ENCODE measurements around the gene SLC25A53. TPM values are rescaled to one million over a fixed set of nuclear protein-coding genes. Genes with fewer than 3 reads are reported as not detected.

Gene SLC25A53
- total and polyA plus RNA-seq, 2 of the 13 experiments (the other 11 are each of a cell fraction or from before 2014, with no cell fraction given), result 3.4 to 4.5 TPM

DNA sequence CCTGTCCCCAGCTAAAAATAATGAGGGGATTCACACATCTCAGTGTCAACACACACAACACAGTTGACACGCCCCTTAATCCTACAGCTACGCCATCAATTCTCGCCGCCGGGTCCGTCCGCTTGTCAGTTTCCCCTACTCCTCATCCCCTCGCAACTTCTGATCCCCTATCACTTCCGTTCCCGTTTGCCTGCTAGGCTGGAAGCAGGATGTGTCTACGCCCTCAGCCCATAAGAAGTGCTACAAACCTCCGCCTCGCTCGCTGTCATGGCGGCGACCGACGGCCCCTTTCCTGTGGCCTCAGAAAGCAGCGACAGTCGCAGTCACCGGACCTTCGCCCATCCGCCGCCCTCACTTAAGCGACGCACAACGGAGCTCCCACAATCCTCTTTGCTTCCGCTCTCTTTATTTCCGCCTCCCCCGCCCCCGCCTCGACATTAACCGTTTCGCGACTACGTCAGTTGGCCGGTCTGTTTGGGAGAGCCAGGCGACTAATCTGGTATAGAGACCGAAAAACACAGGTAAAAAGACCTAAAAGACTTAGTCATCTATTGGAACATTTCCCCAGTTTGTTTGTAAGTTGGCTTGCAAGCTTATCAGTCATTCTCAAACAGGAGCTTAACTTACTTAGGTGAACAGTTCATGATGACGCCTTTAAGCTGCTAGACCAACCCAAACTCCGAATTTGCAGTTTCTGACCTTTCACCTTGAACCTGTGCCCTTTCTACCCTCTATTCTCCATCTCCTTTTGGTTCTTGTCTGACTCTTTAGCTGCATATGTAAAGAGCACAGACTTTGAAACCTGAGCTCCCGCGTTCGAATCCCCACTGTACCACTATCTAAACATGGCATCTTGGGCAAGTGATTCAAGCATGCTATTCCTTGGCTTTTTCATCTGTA lies at the start of gene SLC25A53 (continued):
- TF ChIP-seq ZNF790 (CRISPR knock-in tag; IDR thresholded peaks at IDR 0.05; ENCODE audit: borderline replicate concordance) (0 out of 2 replicates have a peak, but pooled peaks have one; percentile 36), ZNF83 (CRISPR knock-in tag; IDR thresholded peaks at IDR 0.05; ENCODE audit: borderline replicate concordance) (no peak), GABPB1 (CRISPR knock-in tag; IDR thresholded peaks at IDR 0.05) (peak; percentile 97), PHF20 (CRISPR knock-in tag; IDR thresholded peaks at IDR 0.05) (peak; percentile 96), NCOA1 (CRISPR knock-in tag; IDR thresholded peaks at IDR 0.05) (no peak)
- TF ChIP-seq, protein P1, sequence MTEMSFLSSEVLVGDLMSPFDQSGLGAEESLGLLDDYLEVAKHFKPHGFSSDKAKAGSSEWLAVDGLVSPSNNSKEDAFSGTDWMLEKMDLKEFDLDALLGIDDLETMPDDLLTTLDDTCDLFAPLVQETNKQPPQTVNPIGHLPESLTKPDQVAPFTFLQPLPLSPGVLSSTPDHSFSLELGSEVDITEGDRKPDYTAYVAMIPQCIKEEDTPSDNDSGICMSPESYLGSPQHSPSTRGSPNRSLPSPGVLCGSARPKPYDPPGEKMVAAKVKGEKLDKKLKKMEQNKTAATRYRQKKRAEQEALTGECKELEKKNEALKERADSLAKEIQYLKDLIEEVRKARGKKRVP (CRISPR knock-in tag; IDR thresholded peaks at IDR 0.05), result 0 out of 4 replicates have a peak, but pooled peaks of 1 of the 2 experiments have one; percentile 18
- TF ChIP-seq, protein P2, sequence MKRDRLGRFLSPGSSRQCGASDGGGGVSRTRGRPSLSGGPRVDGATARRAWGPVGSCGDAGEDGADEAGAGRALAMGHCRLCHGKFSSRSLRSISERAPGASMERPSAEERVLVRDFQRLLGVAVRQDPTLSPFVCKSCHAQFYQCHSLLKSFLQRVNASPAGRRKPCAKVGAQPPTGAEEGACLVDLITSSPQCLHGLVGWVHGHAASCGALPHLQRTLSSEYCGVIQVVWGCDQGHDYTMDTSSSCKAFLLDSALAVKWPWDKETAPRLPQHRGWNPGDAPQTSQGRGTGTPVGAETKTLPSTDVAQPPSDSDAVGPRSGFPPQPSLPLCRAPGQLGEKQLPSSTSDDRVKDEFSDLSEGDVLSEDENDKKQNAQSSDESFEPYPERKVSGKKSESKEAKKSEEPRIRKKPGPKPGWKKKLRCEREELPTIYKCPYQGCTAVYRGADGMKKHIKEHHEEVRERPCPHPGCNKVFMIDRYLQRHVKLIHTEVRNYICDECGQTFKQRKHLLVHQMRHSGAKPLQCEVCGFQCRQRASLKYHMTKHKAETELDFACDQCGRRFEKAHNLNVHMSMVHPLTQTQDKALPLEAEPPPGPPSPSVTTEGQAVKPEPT (CRISPR knock-in tag; IDR thresholded peaks at IDR 0.05; ENCODE audit: low read depth), result no peak
- TF ChIP-seq, protein P3, sequence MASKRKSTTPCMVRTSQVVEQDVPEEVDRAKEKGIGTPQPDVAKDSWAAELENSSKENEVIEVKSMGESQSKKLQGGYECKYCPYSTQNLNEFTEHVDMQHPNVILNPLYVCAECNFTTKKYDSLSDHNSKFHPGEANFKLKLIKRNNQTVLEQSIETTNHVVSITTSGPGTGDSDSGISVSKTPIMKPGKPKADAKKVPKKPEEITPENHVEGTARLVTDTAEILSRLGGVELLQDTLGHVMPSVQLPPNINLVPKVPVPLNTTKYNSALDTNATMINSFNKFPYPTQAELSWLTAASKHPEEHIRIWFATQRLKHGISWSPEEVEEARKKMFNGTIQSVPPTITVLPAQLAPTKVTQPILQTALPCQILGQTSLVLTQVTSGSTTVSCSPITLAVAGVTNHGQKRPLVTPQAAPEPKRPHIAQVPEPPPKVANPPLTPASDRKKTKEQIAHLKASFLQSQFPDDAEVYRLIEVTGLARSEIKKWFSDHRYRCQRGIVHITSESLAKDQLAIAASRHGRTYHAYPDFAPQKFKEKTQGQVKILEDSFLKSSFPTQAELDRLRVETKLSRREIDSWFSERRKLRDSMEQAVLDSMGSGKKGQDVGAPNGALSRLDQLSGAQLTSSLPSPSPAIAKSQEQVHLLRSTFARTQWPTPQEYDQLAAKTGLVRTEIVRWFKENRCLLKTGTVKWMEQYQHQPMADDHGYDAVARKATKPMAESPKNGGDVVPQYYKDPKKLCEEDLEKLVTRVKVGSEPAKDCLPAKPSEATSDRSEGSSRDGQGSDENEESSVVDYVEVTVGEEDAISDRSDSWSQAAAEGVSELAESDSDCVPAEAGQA (IDR thresholded peaks at IDR 0.05; ENCODE audit: low read depth), result peak; percentile 80
- TF ChIP-seq, protein P3 (CRISPR knock-in tag; IDR thresholded peaks at IDR 0.05; ENCODE audit: borderline replicate concordance), result no peak
- TF ChIP-seq, protein P4, sequence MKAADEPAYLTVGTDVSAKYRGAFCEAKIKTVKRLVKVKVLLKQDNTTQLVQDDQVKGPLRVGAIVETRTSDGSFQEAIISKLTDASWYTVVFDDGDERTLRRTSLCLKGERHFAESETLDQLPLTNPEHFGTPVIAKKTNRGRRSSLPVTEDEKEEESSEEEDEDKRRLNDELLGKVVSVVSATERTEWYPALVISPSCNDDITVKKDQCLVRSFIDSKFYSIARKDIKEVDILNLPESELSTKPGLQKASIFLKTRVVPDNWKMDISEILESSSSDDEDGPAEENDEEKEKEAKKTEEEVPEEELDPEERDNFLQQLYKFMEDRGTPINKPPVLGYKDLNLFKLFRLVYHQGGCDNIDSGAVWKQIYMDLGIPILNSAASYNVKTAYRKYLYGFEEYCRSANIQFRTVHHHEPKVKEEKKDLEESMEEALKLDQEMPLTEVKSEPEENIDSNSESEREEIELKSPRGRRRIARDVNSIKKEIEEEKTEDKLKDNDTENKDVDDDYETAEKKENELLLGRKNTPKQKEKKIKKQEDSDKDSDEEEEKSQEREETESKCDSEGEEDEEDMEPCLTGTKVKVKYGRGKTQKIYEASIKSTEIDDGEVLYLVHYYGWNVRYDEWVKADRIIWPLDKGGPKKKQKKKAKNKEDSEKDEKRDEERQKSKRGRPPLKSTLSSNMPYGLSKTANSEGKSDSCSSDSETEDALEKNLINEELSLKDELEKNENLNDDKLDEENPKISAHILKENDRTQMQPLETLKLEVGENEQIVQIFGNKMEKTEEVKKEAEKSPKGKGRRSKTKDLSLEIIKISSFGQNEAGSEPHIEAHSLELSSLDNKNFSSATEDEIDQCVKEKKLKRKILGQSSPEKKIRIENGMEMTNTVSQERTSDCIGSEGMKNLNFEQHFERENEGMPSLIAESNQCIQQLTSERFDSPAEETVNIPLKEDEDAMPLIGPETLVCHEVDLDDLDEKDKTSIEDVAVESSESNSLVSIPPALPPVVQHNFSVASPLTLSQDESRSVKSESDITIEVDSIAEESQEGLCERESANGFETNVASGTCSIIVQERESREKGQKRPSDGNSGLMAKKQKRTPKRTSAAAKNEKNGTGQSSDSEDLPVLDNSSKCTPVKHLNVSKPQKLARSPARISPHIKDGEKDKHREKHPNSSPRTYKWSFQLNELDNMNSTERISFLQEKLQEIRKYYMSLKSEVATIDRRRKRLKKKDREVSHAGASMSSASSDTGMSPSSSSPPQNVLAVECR (CRISPR knock-in tag; IDR thresholded peaks at IDR 0.05; ENCODE audit: borderline replicate concordance), result peak; percentile 83; the same call in 1 of the 2 replicates
